AG09309 (cell line): ENCODE data around the gene CRTAC1.

Experiments used
- DNase-seq: peaks from one replicate; pipeline ENCODE4 v3.0.0-alpha.2; 2010; ENCODE audit warnings: low read depth
- H3K4me3 ChIP-seq: 2 replicates; pipeline ENCODE4 v1.5.1; 2011; ENCODE audit warnings: mild to moderate bottlenecking, low read depth, low read length, moderate library complexity; ENCODE audit not compliant: control insufficient read depth
- CTCF ChIP-seq: IDR thresholded peaks from 2 replicates; pipeline ENCODE4 v1.5.1; 2011; ENCODE audit warnings: mild to moderate bottlenecking, low read depth, low read length, inconsistent platforms; ENCODE audit not compliant: insufficient read depth, control insufficient read depth; ENCODE audit errors: missing control alignments

The CRTAC1 gene

GRCh38 chr10:97861097-97861750 lies 169.2 kb downstream of the CRTAC1 start:
- no peak overlapping the region for H3K4me3 ChIP-seq
- no peak for TF ChIP-seq CTCF
- DNase-seq, result peak; percentile 55

DNA sequence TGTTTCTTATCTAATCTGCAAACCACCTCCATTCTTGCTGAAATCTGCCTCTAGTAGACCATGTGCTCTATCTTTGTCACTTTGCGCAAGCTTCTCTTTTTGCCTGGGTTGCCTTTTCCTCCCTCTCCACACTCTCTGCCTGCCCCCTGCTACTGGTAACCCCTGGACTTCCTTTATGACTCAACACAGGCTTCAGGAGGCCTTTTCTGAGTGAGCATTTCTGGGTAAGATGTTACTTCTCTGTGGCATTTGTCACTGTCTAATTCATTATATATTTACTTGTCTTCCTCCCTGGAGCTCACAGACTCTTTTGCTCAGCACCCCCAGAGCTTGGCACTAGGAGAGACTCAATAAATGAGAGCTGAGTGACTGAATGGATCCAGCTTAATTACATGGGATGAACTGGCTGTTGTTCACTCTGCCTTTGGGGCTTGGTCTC lies 172.4 kb downstream of the CRTAC1 start:
- no peak for TF ChIP-seq CTCF
- no peak for DNase-seq
- H3K4me3 ChIP-seq, result no peak overlapping the region

DNA sequence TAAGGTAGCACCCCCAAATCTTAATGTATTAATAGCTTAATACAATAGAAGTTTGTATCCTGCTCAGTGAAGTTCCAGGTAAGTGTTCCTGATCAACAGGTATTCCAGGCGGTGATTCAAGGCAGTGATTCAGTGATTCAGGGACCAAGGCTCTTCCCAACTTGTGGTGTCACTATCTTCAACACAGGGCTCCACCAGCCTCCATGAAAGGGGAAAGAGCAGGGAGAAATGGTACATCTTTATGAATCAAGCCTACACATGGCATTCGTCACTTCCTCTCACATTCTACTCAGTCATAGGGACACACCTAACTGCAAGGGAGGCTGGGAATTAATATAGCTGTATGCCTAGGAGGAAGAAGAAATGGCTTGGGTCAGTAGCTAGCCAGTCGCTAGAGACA lies 175.7 kb downstream of the CRTAC1 start:
- H3K4me3 ChIP-seq, result no peak overlapping the region
- TF ChIP-seq CTCF, result no peak
- no peak for DNase-seq

GRCh38 chr10:97852840-97853405 lies 177.5 kb downstream of the CRTAC1 start:
- no peak for TF ChIP-seq CTCF
- no peak for DNase-seq

DNA sequence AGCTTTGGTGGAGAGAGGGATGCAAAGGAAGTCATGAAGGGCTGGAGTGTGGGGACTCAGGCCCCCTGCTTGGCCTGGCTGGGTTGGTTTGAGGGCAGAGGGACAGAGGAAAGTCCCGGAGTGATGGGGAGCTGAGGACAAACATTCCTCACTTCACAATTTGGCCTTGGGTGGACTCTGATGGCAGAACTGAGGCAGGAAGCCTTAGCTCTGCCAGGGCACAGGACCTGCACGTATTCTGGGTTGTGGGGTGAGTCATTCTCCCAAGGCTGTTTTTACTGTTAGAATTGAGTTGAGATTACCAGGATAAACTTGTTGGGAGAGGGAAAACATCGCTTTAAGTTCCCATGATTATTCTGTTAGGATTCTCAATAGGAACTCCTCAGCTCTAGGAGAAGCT lies 178.1 kb downstream of the CRTAC1 start:
- no peak for TF ChIP-seq CTCF
- H3K4me3 ChIP-seq, result no peak overlapping the region
- DNase-seq, result no peak

More at GRCh38 chr10:97852840-97853405, 177.5 kb downstream of the CRTAC1 start:
- H3K4me3 ChIP-seq, result no peak overlapping the region

- TF ChIP-seq CTCF, result no peak
- no peak overlapping the region for H3K4me3 ChIP-seq
- no peak for DNase-seq
These were observed 178.9 kb downstream of the CRTAC1 start for GRCh38 chr10:97851341-97852001.
